ENCODE measurements around the gene MPP4.
"Not testable (repeated sequence)": the region's sequence is repeated elsewhere in the genome, so short reads cannot be mapped to it uniquely, and the experiment has no call there.

Gene MPP4

GRCh38 chr2:201673546-201673945, 24.9 kb downstream of the MPP4 start:
- no peak for DNase-seq

- not testable (repeated sequence) for DNase-seq
These were observed 27.2 kb downstream of the MPP4 start for GRCh38 chr2:201671205-201671604.

GRCh38 chr2:201669865-201670264, 28.6 kb downstream of the MPP4 start:
- no peak for DNase-seq

GRCh38 chr2:201668402-201668910, 30.0 kb downstream of the MPP4 start:
- DNase-seq: no peak

GRCh38 chr2:201664334-201664733, 34.1 kb downstream of the MPP4 start:
- DNase-seq: no peak

- no peak for DNase-seq
These were observed 37.1 kb downstream of the MPP4 start for GRCh38 chr2:201661366-201661765.

GRCh38 chr2:201660293-201660895, 38.0 kb downstream of the MPP4 start:
- DNase-seq: no peak

GRCh38 chr2:201656740-201657139, 41.7 kb downstream of the MPP4 start:
- no peak for DNase-seq

- DNase-seq: no peak
These were observed 42.3 kb downstream of the MPP4 start for GRCh38 chr2:201656102-201656501.

- DNase-seq: no peak
These were observed 43.6 kb downstream of the MPP4 start for GRCh38 chr2:201654616-201655384.

GRCh38 chr2:201653221-201653620, 45.2 kb downstream of the MPP4 start:
- DNase-seq: no peak

- no peak for DNase-seq
These were observed 49.0 kb downstream of the MPP4 start for GRCh38 chr2:201649442-201649841.

- no peak for DNase-seq
These were observed 51.0 kb downstream of the MPP4 start for GRCh38 chr2:201647431-201647830.

- no peak for DNase-seq
These were observed 54.4 kb downstream of the MPP4 start for GRCh38 chr2:201644001-201644400.

GRCh38 chr2:201643216-201643890, 55.1 kb downstream of the MPP4 start, which contains the start of gene TMEM237:
TMEM237 (minus strand) TSS chr2:201643503; CDS start chr2:201643400, 103 bp downstream.
- peak; percentile 79 for DNase-seq

- peak; percentile 89 for DNase-seq
These were observed 55.7 kb downstream of the MPP4 start for GRCh38 chr2:201642579-201643215.

GRCh38 chr2:201642086-201642578, 56.3 kb downstream of the MPP4 start:
- no peak for DNase-seq

- no peak for DNase-seq
These were observed 59.2 kb downstream of the MPP4 start for GRCh38 chr2:201639205-201639604.

GRCh38 chr2:201638326-201638725, 60.1 kb downstream of the MPP4 start:
- no peak for DNase-seq

- no peak for DNase-seq
These were observed 64.7 kb downstream of the MPP4 start for GRCh38 chr2:201633661-201634249.

GRCh38 chr2:201631041-201631440, 67.4 kb downstream of the MPP4 start:
- no peak for DNase-seq

- DNase-seq: no peak
These were observed 67.9 kb downstream of the MPP4 start for GRCh38 chr2:201630577-201630976.

GRCh38 chr2:201628545-201628944, 69.9 kb downstream of the MPP4 start:
- no peak for DNase-seq

Measured in left hindlimb (tissue), 1 donor.